ENCODE results near the gene ARID1B. TPM values are rescaled to one million over a fixed set of nuclear protein-coding genes. Genes with fewer than 3 reads are reported as not detected.

The ARID1B gene
- total and polyA plus RNA-seq, 9 of the 15 experiments (the other 6 are each of a cell fraction or from before 2014, with no cell fraction given), result 12.5 to 50.5 (median 25.8) TPM

- TF ChIP-seq BRF2 (IDR thresholded peaks at IDR 0.05; ENCODE audit: borderline replicate concordance, insufficient read depth, insufficient read length) (no peak), ADNP (tag; IDR thresholded peaks at IDR 0.05) (no peak), RREB1 (CRISPR knock-in tag; IDR thresholded peaks at IDR 0.05) (peak; percentile 81; the same call in 1 of the 2 replicates), TRIM28 (IDR thresholded peaks at IDR 0.05) (no peak), NR2C2 (CRISPR knock-in tag; IDR thresholded peaks at IDR 0.05) (no peak), NR2C2 (tag; IDR thresholded peaks at IDR 0.05) (peak; percentile 68), ZNF583 (CRISPR knock-in tag; IDR thresholded peaks at IDR 0.05) (peak; percentile 74; the same call in 1 of the 2 replicates), ZBTB12 (CRISPR knock-in tag; IDR thresholded peaks at IDR 0.05) (no peak), TBP (optimal IDR thresholded peaks at IDR 0.05; ENCODE audit: low read depth, low read length) (peak; percentile 79), ATF4 (CRISPR knock-in tag; IDR thresholded peaks at IDR 0.05) (0 out of 2 replicates have a peak, but pooled peaks have one; percentile 51), ZC3H4 (CRISPR knock-in tag; IDR thresholded peaks at IDR 0.05; ENCODE audit: borderline replicate concordance) (no peak), PCBP2 (IDR thresholded peaks at IDR 0.05; ENCODE audit: low read depth, low read length, poor library complexity, severe bottlenecking) (no peak), ZFX (CRISPR knock-in tag; IDR thresholded peaks at IDR 0.05) (peak; percentile 93), COPS2 (conservative IDR thresholded peaks at IDR 0.05) (no peak), ZNF449 (CRISPR knock-in tag; IDR thresholded peaks at IDR 0.05) (no peak), NCOA6 (IDR thresholded peaks at IDR 0.05) (peak; percentile 29; the same call in 1 of the 2 replicates), SNIP1 (IDR thresholded peaks at IDR 0.05; ENCODE audit: low read depth) (no peak), PRMT5 (CRISPR knock-in tag; IDR thresholded peaks at IDR 0.05) (no peak)
These were observed at the start of gene ARID1B (continued) for GRCh38 chr6:156776840-156777576.
